ENCODE measurements around the gene ZNF558.

The ZNF558 gene

DNA sequence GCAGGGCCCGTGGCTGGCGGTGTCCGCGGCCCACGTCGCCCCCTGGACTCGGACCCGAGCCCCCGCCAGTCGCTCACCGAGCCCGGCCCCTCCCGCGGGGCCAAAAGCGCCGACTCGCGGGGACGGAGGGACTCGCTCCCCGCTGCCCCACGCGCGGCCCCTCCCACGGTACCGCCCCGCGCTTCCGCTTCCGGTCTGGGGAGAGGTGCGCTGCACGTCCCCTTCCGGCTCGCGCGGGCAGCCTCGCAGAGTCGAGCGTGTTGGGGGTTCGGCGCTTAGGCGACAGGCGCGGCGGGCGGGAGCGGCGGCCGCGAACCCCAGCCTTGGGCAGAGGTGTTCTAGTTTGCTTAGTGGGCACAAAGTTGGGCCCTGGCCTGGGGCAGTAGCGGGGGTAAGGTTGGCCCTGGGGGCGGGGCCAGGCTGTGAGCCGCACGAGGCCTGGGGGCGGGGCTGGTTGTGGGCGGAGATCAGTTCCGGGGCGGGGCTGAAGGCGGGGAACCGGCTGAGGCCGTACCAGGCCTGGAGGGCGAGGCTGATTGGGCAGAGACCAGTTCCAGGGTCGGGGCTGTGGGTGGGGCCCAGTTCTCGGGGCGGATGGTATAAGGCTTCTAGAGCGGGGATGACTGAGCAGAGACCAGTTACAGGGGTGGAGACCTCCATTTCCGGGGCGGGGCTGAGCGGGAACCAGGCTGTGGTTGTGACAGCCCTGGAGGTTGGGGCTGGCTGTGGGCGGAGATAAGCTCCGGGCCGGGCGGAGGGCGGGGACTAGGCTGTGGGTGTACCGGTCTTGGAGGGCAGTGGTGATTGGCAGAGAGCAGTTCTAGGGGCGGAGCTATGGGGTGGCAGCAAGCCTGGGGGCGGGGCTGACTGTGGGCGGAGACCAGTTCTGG, at the start of gene ZNF558, which contains the start of gene MBD3L1:
TSS of gene ZNF558 (minus strand) at position 173 of the 890 bp plus-strand sequence. CDS start 9,645 bp downstream, outside the sequence.
TSS of gene MBD3L1 (plus strand) at position 246 of the 890 bp plus-strand sequence. CDS start 10,302 bp downstream, outside the sequence.
- peak; percentile 99 for DNase-seq (ENCODE audit: low read depth in 2 of 2, low spot score in 1 of 2)

DNA sequence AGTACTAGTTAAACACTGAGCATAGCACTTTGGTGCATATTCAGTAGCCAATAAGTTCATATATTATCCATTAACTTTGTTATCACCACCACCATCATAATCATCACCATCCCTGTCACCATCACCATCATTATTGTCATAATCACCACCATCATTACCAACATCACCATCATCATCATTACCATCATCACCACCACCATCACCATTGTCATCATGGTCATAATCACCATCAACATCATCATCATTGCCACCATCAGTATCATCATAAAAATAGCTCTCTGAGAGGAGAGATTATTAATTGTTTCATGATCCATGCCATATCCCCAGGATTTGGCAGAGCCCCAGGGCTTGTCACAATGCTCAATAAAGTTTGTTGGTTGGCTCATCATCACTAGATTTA, 49.4 kb upstream of the ZNF558 start:
- no peak for DNase-seq (ENCODE audit: low read depth in 2 of 2, low spot score in 1 of 2)

DNA sequence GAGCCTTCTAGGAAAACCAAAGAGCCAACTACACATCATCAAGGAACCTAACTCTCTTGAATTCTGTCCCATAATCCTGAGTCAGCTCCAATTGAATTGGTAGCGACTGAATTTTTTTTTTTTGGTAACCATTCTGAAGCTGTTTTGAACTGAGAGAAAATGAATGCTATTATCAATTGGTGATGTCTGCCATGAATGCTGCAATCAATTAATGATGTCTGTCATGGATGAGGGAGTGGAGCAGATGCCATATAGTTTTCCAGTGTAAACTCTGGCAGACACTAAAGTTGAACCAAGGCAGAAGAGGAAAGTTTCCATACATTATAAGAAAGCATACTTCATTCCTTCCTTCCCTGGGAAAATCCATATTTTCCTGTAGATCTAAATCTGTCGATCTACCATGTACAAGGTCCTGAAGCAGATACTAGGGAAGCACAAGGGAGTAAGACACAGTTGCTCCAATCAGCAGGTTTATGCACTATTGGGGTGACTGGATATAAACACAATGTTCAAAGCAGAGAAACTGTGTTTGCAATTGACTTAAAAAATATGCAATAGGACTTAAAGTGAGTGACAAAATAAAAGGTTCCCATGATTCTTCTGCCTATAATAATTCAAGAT, 48.9 kb upstream of the ZNF558 start:
- DNase-seq (ENCODE audit: low read depth in 2 of 2, low spot score in 1 of 2): no peak

DNA sequence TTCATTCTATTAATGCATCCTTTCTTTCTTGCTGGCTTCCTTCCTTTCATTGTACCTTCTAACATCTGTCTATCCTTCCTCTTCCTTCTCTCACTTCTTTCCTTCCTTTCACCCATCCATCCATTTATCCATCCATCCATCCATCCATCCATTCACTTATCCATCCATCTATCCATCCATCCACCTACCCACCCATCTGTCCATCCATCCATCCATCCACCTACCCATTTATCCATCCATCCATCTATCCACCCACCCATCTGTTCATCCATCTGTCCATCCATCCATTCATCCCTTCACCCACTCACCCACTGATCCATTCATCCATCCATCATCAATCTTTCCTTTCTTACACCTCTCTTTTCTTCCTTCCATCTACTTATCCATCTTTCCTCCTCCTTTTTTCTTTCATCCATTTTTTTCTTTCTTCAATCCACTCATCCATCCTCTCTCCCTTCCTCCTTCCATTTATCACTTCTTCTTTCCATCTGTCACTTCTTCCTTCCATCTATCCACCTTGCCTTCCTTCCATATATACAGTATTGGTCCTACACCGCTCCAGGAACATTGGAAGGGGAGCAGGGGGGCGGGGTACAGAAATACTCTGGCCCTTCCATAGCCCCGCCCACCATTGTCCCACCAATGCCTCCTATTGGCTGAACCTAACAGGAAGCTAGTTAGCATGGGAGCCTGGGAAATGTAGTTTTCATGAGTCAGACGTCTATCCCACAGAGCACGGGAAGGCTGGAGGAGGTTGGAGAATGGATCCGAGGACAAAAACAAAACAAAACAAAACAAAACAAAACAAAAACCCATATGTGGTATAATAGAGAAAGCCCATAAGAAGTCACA, 46.0 kb upstream of the ZNF558 start:
- no peak for DNase-seq (ENCODE audit: low read depth in 2 of 2, low spot score in 1 of 2)

DNA sequence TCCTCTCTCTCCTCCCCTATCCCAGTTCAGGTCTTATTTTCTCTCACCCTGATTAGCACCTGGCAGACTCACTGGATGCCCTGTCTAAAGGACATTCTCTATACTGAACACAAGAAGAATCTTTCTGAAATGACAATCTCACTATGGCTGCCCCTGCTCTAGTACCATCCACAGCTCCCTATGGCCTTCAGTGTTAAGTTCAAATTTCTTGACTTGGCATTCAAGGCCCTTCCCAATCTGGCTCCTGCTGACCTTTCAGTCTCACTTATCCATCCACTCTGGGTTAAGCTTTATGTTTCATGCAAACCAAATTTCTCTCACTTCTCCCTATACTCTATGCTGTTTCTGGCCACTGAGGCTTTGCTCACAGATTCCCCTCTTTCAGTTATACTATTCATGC, 34.2 kb upstream of the ZNF558 start:
- no peak for DNase-seq (ENCODE audit: low read depth in 2 of 2, low spot score in 1 of 2)

DNA sequence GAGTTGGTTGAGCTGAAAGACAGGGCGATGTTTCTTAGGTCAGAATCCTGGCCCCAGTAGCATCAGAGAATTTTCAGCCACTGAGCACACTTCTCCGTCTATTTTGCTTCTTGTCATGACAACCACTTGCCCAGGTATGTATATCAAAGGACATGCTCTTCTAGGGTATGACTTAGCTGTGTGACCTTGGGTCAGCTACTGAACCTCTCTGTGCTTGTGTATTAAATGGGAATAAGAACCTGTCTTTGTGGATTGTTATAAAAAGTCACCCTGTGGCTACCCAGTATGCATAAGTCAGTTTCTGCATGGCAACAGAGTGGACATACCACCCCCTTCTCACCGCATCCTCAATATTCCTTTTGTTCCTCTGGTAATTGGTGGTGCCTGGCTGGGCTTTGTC, 26.2 kb upstream of the ZNF558 start:
- no peak for DNase-seq (ENCODE audit: low read depth in 2 of 2, low spot score in 1 of 2)

DNA sequence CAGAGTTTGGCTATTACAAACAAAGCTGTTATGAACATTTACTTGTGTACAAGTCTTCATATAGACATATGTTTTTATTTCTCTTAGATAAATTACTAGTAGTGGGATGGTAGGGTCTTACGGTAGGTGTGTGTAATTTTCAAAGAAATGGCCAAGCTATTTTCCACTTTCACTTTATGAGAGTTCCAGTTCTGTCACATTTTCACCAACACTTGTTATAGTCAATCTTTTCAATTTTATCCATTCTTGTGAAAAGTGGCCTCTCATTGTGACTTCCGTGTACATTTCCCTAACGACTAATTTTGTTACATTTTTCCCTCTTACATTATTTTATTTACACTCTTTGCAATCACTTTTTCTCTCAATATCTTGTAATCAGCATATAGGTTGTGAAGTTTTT, 18.4 kb upstream of the ZNF558 start:
- DNase-seq (ENCODE audit: low read depth in 2 of 2, low spot score in 1 of 2): no peak

DNA sequence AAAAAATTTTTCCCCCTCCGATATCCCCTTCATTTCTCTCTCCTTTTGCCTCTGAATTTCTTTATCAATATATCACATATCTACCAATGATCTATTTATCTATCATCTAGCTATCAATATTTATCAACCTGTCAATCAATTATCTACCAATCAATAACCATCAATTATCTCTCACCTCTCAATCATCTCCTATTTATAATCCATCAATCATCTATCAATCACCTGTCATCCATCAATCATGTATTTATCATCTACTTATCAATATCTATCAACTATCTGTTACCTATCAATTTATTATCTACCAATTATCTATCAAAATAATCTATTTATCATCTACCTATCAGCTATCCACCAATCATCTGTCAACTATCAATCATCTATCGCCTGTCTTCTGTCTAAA, 17.1 kb upstream of the ZNF558 start:
- DNase-seq (ENCODE audit: low read depth in 2 of 2, low spot score in 1 of 2): no peak

DNA sequence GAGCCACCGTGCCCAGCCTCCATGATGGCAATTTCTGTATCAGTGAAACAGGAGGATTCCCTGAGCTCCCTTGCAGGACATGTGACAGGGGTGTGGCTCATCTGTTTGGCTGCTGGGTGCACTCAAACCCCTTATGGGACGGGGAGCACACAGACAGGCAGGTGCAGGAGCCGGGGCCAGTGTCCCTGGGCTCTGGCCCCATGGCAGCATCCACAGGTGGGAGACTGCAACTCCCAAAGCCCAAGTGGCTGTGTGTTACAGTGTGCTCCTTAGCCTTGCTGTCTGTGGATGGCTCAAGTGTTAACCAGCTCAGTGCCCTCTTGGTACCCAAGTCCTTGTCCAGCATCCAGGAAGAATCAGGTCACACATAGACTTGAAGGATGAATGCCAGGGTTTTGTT, 14.7 kb upstream of the ZNF558 start:
- DNase-seq (ENCODE audit: low read depth in 2 of 2, low spot score in 1 of 2): no peak

DNA sequence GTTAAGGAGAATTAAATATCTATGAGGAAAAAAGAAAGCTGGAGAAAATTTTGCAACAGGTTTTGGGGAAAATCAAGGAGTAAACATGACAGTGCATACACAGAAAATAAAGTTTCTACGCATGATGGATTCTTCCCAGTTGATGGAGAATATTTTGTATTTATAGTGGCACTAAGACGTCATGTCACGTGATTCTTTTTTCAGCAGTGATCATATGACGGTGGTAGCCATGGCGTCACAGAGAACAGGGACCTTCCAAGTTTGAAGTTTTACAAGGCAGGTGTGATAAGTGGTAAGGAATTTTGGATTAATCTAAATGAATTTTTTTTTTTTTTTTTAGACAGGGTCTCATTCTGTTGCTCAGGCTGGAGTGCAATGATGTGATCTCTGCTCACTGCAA, 8.6 kb upstream of the ZNF558 start:
- no peak for DNase-seq (ENCODE audit: low read depth in 2 of 2, low spot score in 1 of 2)

DNA sequence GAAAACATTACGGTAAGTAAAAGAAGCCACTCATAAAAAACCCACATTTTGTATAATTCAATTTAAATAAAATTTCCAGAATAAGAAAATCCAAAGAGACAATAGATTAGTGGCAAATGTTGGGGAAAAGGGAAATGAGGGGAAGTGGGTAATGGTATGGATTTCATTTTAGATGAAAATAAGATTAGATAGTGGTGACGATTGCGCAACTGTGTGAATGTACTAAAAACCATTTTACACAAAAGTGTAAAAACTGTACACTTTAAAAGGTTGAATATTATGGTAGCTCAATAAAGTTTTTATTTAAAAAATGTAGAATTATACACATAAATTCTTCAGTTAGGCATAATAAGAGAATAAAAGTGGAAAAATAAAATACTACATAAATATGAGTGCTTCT, 3.8 kb upstream of the ZNF558 start:
- DNase-seq (ENCODE audit: low read depth in 2 of 2, low spot score in 1 of 2): no peak

DNA sequence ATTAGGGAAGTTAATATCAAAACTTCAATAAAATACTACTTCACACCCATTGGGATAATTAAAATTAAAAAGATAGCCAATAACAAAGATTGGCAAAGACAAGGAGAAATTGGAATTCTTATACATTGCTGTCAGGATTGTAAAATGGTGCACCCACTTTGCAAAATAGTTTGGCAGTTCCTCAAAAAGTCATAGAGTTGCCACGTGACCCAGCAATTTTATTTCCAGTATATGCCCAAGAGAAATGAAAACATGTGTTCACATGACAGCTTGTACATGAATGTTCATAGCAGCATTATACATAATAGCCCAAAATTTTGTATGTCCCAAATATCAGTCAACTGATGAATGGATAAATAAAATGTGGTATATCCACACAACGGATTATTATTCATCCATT, 3.3 kb upstream of the ZNF558 start:
- DNase-seq (ENCODE audit: low read depth in 2 of 2, low spot score in 1 of 2): no peak

DNA sequence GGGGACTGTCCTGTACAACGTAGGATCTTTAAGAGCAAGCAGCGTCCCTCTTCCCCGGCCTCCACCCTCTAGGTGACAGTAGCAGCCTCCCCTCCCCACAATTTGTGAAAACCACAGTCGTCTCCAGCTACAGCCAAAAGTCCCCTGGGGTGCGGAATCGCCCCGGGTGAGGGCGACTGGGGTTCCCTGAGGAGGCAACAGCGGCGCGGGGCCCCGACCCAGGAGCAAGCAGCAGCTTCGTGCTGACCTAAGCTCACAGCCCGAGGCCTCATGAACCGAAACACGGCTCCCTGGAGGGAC, 322 bp downstream of the ZNF558 start:
- no peak for DNase-seq (ENCODE audit: low read depth in 2 of 2, low spot score in 1 of 2)

DNA sequence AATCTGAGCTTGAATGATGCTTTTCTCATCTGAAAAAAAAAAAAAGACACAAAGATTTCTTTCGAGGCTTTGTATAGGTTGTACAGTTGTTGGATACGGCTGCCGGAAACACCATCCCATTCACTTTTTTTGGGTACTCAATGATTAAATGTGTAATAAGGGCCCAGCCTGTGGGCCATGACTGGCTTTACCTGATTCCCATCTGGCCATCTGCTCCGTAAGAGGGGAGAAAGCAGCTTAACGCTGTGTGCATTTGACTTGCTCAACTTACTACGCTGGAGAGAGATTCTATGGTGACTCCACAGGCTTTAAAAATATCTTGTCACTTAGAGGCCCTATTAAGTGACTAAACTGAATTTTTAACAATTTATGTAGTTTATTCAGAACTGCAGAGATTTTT, 731 bp downstream of the ZNF558 start:
- DNase-seq (ENCODE audit: low read depth in 2 of 2, low spot score in 1 of 2): no peak

DNA sequence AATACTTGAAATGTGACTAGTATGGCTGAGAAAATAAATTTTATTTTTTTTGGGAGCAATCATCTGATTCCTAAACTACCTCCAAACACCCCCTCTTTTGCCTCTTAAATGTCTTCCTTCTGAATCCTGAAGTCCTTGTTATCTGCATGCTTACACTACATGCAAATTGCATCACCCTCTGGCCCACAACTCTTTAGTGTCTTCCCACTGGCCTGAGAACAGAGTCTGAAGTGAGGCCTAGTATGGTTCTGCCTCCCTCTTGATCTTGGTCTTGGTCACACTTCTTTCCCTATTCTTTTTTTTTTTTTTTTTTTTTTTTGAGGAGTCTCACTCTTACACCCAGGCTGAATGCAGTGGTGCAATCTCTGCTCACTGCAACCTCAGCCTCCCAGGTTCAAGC, 4.8 kb downstream of the ZNF558 start:
- DNase-seq (ENCODE audit: low read depth in 2 of 2, low spot score in 1 of 2): no peak

DNA sequence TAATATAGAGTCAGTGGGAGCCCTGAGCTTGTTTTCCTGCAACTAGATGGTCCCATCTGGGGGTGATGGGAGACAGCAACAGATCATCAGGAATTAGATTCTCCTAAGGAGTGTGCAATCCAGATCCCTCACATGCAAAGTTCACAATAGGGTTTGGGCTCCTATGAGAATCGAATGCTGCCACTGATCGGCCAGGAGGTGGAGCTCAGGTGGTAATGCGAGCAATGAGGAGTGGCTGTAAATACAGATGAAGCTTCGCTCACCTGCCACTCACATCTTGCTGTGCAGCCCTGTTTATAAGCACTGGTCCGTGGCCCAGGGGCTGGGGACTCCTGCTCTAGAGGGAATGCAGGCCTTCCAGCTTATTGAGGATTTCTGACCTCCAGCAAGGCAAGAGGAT, 5.7 kb downstream of the ZNF558 start:
- DNase-seq (ENCODE audit: low read depth in 2 of 2, low spot score in 1 of 2): no peak

DNA sequence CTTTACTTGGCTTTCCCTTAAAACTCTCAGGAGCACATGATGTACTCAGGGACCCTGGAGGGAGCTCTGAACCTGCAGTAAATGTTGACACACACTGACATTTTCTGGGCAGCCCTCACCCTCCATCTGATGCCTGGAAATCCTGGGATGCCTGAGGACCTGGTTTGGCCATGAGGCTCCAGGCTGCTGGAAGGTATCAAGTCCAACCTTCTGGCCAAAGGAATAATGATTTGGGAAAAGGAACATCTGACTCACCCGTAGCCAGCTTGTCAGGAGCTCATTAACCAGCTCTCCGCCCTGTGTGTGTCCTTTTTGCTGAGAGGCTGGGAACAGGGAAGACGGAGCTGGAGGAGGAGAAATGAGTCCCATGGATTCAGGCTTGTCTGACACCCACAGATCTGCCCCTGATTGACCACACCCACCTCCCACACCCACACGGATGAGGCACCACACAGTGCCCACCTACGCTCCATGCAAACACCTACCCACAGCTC, 10.3 kb downstream of the ZNF558 start:
- no peak for DNase-seq (ENCODE audit: low read depth in 2 of 2, low spot score in 1 of 2)

DNA sequence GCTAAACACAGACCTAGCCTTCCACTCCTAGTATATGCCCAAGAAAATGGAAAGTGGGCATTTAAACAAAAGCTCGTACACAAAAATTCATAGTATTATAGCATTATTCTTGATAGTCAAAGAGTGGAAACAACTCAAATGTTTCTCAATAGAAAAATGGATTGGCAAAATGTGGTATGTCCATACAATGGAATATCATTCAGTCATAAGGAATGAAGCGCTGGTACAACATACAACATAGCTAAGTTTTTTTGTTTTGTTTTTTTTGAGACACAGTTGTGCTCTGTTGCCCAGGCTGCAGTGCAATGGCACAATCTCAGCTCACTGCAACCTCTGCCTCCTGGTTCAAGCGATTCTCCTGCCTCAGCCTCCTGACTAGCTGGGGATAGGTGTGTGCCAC, 11.9 kb downstream of the ZNF558 start:
- no peak for DNase-seq (ENCODE audit: low read depth in 2 of 2, low spot score in 1 of 2)

DNA sequence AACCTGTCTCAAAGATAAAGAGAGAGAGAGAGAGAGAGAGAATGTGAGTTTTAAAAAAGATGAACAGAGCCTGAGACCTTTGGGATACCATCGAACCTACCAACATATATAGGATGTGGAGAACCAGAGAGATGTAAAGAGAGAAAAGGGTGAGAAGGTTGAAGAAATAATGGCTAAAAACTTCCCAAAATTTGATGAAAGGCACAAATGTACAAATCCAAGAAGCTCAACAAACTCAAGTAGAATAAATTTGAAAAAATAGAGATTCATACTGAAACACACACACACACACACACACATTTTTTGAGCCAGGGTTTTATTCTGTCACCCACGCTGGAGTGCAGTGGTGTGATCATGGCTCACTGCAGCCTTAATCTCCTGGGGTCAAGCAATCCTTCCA, 16.3 kb downstream of the ZNF558 start:
- no peak for DNase-seq (ENCODE audit: low read depth in 2 of 2, low spot score in 1 of 2)

DNA sequence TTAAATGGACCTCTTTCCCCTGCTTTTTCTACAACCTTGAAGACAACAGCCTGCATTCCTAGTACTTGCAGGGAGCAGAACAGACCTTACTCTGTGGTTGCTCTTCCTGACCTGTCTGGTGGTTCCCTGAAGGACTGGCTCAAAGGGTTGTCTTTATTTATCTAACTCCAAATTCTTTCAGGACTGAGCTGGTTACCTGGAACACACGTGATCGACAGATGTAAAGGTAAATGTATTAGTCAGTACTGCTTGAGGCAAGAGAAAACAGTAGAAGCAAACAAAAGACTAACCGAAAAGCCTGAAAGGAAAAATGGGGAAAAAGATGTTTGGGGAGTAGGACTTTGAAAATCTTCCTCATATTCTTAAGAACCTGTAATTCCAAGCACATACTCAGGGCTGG, 17.9 kb downstream of the ZNF558 start:
- no peak for DNase-seq (ENCODE audit: low read depth in 2 of 2, low spot score in 1 of 2)

DNA sequence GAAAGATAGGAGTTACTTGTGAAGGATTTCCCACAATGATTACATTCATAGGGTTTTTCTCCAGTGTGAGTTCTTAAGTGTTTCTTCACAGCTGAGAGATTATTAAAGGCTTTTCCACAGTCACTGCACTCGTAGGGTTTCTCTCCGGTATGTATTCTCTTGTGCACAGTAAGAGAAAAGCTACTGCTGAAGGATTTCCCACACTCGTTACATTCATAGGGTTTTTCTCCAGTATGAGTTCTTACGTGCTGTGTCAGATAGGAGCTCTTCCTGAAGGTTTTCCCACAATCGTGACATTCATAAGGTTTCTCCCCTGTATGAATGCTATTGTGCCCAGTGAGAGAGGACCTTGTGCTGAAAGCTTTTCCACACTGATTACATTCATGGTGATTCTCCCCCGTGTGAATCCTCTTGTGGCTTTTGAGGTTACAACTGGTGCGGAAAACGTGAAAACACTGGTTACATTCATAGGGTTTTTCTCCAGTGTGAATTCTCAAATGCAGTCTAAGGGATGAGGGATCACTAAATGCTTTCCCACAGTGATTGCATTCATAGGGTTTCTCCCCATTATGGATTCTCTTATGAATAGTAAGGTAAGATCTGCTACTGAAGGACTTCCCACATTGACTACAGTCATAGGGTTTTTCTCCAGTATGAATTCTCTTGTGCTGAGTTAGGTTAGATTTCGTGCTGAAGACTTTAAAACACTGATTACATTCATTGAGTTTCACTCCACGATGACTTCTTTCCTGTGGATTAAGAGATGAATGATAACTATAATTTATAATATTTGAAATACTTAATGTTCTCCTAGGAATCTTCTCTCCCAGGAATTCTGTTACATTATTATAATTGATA, 20.6 kb downstream of the ZNF558 start:
- no peak for DNase-seq (ENCODE audit: low read depth in 2 of 2, low spot score in 1 of 2)

Measured in stimulated activated CD8-positive, alpha-beta memory T cell treated with anti-CD3 and anti-CD28 coated beads, Interleukin-4, amount 100 ng/mL, for 4 hours (primary cell).